Cardiac ventricle fibroblast (primary cell): ENCODE data around the gene TLCD4. TPM values are rescaled to one million over a fixed set of nuclear protein-coding genes. Genes with fewer than 3 reads are reported as not detected.

Experiments
- total RNA-seq: library from RNA; depleted of rRNA; stranded (reverse); fragments of >200 nt; gene quantifications from 2 replicates; pipeline ENCODE4 v1.2.3, GENCODE V29; 2015

The TLCD4 gene
- 0.75 and 0.78 TPM in 2 replicates for total RNA-seq

GRCh38 chr1:95117207-95118066, at the start of gene TLCD4:
Gene TLCD4 (plus strand): TSS chr1:95117355. CDS start chr1:95143902, 26,547 bp downstream.

GRCh38 chr1:95072532-95073419, 44.4 kb upstream of the TLCD4 start, which contains the start of gene ALG14:
Gene ALG14 (minus strand): TSS chr1:95072951. CDS start chr1:95072898, 53 bp downstream.

Other genes starting within 250 kb of the TLCD4 start
- 195 and 203 TPM in 2 replicates for gene CNN3, start 190.2 kb upstream of the TLCD4 start, total RNA-seq
- gene ALG14, start 44.4 kb upstream of the TLCD4 start, total RNA-seq, result 0.94 and 1.3 TPM in 2 replicates
- 6.9 and 8.0 TPM in 2 replicates for gene RWDD3, start 116.9 kb downstream of the TLCD4 start, total RNA-seq